ENCODE data around the gene NKAPD1. TPM values are rescaled to one million over a fixed set of nuclear protein-coding genes. Genes with fewer than 3 reads are reported as not detected.
"Not testable (repeated sequence)": the region's sequence is repeated elsewhere in the genome, so short reads cannot be mapped to it uniquely, and the experiment has no call there.

Gene NKAPD1
- total and polyA plus RNA-seq, 2 donors (not counting 1 experiment from before 2014, with no cell fraction given), result 25.8 to 27.5 TPM

DNA sequence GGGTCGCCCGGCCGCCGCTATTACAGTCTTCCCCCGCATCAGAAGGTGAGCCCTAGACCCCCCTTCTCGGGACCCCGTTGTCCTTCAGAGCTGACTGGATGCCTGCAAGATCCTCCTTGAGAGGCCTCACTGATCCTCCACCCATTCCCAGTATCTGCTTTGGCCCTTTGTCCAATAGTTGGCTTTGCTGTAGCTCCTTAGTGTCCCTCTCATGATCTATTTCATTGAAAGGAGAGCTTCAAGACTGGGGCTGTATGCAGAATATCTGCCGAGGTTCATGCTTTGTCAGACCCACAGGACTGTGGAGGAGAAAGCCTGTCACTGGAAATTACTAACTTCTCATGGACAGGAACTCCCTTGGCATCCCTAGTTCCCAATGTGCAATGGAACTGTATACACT is 48.4 kb upstream of the NKAPD1 start:
- Histone ChIP-seq H3K4me2 (ENCODE audit: extremely low read depth, insufficient read depth, low read length) (peak overlapping the region; percentile 96), H3K27ac (ENCODE audit: insufficient read depth, low read length) (peak overlapping the region; percentile 79), H3K4me1 (ENCODE audit: control insufficient read depth, extremely low read depth, insufficient read depth, low read length) (no peaks in the 10 kb centered on the region), H3K9me3 (ENCODE audit: control insufficient read depth, insufficient read depth, low read depth, low read length) (no peaks in the 10 kb centered on the region), H3K36me3 (ENCODE audit: control insufficient read depth, insufficient read depth, low read length) (peaks cover 4% of the 10 kb centered on the region), H2AFZ (ENCODE audit: low read length) (peak overlapping the region; percentile 96), H3K27me3 (ENCODE audit: control insufficient read depth, insufficient read depth, low read length) (no peaks in the 10 kb centered on the region), H3K4me3 (replicated peaks in 1 of 4; ENCODE audit: control extremely low read depth in 1 of 4, insufficient read depth in 1 of 4, low read depth in 3 of 4, low read length in 4 of 4) (peak overlapping the region; percentile 75 to 91 (median 83)), H3K9ac (ENCODE audit: insufficient read depth, low read length) (peak overlapping the region; percentile 76), H4K20me1 (ENCODE audit: control insufficient read depth, extremely low read depth, insufficient read depth, low read length) (no peaks in the 10 kb centered on the region), H3K79me2 (ENCODE audit: control insufficient read depth, insufficient read depth, low read length) (peaks cover 7% of the 10 kb centered on the region)
- TF ChIP-seq, protein P1, sequence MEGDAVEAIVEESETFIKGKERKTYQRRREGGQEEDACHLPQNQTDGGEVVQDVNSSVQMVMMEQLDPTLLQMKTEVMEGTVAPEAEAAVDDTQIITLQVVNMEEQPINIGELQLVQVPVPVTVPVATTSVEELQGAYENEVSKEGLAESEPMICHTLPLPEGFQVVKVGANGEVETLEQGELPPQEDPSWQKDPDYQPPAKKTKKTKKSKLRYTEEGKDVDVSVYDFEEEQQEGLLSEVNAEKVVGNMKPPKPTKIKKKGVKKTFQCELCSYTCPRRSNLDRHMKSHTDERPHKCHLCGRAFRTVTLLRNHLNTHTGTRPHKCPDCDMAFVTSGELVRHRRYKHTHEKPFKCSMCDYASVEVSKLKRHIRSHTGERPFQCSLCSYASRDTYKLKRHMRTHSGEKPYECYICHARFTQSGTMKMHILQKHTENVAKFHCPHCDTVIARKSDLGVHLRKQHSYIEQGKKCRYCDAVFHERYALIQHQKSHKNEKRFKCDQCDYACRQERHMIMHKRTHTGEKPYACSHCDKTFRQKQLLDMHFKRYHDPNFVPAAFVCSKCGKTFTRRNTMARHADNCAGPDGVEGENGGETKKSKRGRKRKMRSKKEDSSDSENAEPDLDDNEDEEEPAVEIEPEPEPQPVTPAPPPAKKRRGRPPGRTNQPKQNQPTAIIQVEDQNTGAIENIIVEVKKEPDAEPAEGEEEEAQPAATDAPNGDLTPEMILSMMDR (conservative IDR thresholded peaks at IDR 0.05 in 1 of 2, IDR thresholded peaks at IDR 0.05 in 1 of 2; ENCODE audit: low read depth in 1 of 2, low read length in 2 of 2), result no peak
- TF ChIP-seq EZH2 (IDR thresholded peaks at IDR 0.05; ENCODE audit: low read length, missing control alignments), result no peak
- DNase-seq (ENCODE audit: low read depth in 2 of 2), result peak; percentile 19 to 35

DNA sequence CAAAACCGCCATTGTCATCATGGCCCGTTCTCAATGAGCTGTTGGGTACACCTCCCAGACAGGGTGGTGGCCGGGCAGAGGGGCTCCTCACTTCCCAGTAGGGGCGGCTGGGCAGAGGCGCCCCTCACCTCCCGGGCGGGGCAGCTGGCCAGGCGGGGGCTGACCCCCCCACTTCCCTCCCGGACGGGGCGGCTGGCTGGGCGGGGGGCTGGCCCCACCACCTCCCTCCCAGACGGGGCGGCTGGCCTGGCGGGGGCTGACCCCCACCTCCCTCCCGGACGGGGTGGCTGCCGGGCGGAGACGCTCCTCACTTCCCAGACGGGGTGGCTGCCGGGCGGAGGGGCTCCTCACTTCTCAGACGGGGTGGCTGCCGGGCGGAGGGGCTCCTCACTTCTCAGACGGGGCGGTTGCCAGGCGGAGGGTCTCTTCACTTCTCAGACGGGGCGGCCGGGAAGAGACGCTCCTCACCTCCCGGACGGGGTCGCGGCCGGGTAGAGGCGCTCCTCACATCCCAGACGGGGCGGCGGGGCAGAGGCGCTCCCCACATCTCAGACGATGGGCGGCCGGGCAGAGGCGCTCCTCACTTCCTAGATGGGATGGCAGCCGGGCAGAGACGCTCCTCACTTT is 47.2 kb upstream of the NKAPD1 start:
- H3K4me3 ChIP-seq (replicated peaks in 1 of 4; ENCODE audit: control extremely low read depth in 1 of 4, insufficient read depth in 1 of 4, low read depth in 3 of 4, low read length in 4 of 4); H3K27ac ChIP-seq (ENCODE audit: insufficient read depth, low read length); H3K9me3 ChIP-seq (ENCODE audit: control insufficient read depth, insufficient read depth, low read depth, low read length); H4K20me1 ChIP-seq (ENCODE audit: control insufficient read depth, extremely low read depth, insufficient read depth, low read length); DNase-seq (ENCODE audit: low read depth in 2 of 2); H3K4me1 ChIP-seq (ENCODE audit: control insufficient read depth, extremely low read depth, insufficient read depth, low read length); H3K9ac ChIP-seq (ENCODE audit: insufficient read depth, low read length); H3K79me2 ChIP-seq (ENCODE audit: control insufficient read depth, insufficient read depth, low read length); H2AFZ ChIP-seq (ENCODE audit: low read length); H3K4me2 ChIP-seq (ENCODE audit: extremely low read depth, insufficient read depth, low read length); H3K36me3 ChIP-seq (ENCODE audit: control insufficient read depth, insufficient read depth, low read length); H3K27me3 ChIP-seq (ENCODE audit: control insufficient read depth, insufficient read depth, low read length): not testable (repeated sequence)

DNA sequence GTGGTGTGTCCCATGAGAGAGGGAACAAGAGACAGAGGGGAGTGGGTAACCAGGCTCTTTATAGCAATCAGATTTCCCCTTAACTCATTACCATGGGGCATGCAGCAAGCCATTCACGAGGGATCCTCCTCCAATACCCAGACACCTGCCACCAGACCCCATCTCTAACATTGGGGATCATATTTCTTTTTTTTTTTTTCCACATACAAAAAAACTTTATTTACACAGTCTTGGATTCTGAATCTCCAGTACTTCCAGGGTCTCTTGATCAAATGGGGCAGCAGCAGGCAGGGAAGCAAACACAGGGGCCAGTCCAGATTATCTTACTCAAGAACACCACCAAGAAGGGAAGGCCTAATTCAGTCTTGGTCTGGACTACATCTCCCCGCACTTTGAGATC is 44.6 kb upstream of the NKAPD1 start:
- peaks cover 6% of the 10 kb centered on the region for H3K36me3 ChIP-seq (ENCODE audit: control insufficient read depth, insufficient read depth, low read length)
- H3K4me3 ChIP-seq (replicated peaks in 1 of 4; ENCODE audit: control extremely low read depth in 1 of 4, insufficient read depth in 1 of 4, low read depth in 3 of 4, low read length in 4 of 4), result no peak overlapping the region
- H3K9ac ChIP-seq (ENCODE audit: insufficient read depth, low read length), result no peak overlapping the region
- no peak overlapping the region for H2AFZ ChIP-seq (ENCODE audit: low read length)
- H3K4me1 ChIP-seq (ENCODE audit: control insufficient read depth, extremely low read depth, insufficient read depth, low read length), result no peaks in the 10 kb centered on the region
- H3K27me3 ChIP-seq (ENCODE audit: control insufficient read depth, insufficient read depth, low read length), result no peaks in the 10 kb centered on the region
- no peak for TF ChIP-seq EZH2 (IDR thresholded peaks at IDR 0.05; ENCODE audit: low read length, missing control alignments)
- TF ChIP-seq, protein P1 (conservative IDR thresholded peaks at IDR 0.05 in 1 of 2, IDR thresholded peaks at IDR 0.05 in 1 of 2; ENCODE audit: low read depth in 1 of 2, low read length in 2 of 2), result no peak
- no peak overlapping the region for H3K27ac ChIP-seq (ENCODE audit: insufficient read depth, low read length)
- no peak overlapping the region for H3K4me2 ChIP-seq (ENCODE audit: extremely low read depth, insufficient read depth, low read length)
- H3K79me2 ChIP-seq (ENCODE audit: control insufficient read depth, insufficient read depth, low read length), result peaks cover 7% of the 10 kb centered on the region
- no peak for DNase-seq (ENCODE audit: low read depth in 2 of 2)
- H4K20me1 ChIP-seq (ENCODE audit: control insufficient read depth, extremely low read depth, insufficient read depth, low read length), result no peaks in the 10 kb centered on the region
- H3K9me3 ChIP-seq (ENCODE audit: control insufficient read depth, insufficient read depth, low read depth, low read length), result no peaks in the 10 kb centered on the region

Data from fibroblast of lung (primary cell).